IPS-18c (cell line): Measurements from ENCODE around the gene BCKDHB.

Experiments used
- H3K4me3 ChIP-seq: 2 replicates; pipeline ENCODE4 v1.7.0; 2013; ENCODE audit warnings: low read depth, mild to moderate bottlenecking, low read length, moderate library complexity; ENCODE audit not compliant: insufficient read depth
- H3K9me3 ChIP-seq: one replicate; pipeline ENCODE4 v1.6.1; 2013; ENCODE audit warnings: mild to moderate bottlenecking, low read length, moderate library complexity; ENCODE audit not compliant: control insufficient read depth, insufficient read depth

Gene BCKDHB

GRCh38 chr6:80330961-80331360 lies 224.5 kb downstream of the BCKDHB start:
- H3K4me3 ChIP-seq = no peak overlapping the region
- no peaks in the 10 kb centered on the region for H3K9me3 ChIP-seq

- H3K4me3 ChIP-seq = no peak overlapping the region
These were observed 225.1 kb downstream of the BCKDHB start for GRCh38 chr6:80331522-80331921.

DNA sequence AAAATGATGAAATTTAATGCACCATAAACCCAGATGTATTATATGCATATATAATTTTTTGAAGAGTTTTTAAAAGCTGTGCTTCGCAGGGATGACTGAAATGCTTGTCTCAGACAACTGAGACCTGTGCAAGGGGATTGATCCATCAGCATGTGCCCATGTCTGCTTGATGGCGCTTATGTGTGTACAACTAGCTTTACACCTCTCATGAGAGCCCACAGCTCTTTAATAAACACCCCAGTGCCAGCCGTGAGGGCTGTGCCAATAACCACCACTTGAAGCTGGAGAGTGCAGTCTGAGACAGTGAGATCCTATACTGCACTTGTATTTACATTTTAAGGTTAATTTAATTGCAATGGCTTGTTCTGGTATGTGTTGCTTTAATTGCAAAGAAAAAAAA lies 225.5 kb downstream of the BCKDHB start:
- Histone ChIP-seq H3K4me3 (no peak overlapping the region), H3K9me3 (no peaks in the 10 kb centered on the region)

More at GRCh38 chr6:80331522-80331921, 225.1 kb downstream of the BCKDHB start:
- no peaks in the 10 kb centered on the region for H3K9me3 ChIP-seq

- H3K9me3 ChIP-seq = no peaks in the 10 kb centered on the region
- no peak overlapping the region for H3K4me3 ChIP-seq
These were observed 226.9 kb downstream of the BCKDHB start for GRCh38 chr6:80333342-80333741.

GRCh38 chr6:80335121-80335531 lies 228.7 kb downstream of the BCKDHB start:
- H3K4me3 ChIP-seq = no peak overlapping the region
- no peaks in the 10 kb centered on the region for H3K9me3 ChIP-seq

DNA sequence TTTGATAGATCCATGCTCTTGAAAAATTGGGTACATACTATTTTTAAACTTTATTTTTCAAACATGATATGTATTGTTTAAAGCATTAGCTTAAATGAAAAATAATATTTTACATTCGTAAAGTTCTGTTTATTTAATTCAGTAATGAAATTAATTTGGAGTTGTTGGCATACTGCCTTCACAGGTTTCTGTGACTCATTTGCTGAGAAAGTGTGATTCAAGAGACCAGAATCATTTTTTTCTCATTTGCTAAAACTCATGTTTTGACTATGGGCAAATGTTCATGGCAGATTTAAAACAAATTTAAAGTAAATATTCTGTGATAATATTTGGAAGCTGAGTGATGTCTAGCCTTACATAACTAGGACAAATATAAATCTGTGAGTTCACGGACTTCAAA lies 230.4 kb downstream of the BCKDHB start:
- no peak overlapping the region for H3K4me3 ChIP-seq

DNA sequence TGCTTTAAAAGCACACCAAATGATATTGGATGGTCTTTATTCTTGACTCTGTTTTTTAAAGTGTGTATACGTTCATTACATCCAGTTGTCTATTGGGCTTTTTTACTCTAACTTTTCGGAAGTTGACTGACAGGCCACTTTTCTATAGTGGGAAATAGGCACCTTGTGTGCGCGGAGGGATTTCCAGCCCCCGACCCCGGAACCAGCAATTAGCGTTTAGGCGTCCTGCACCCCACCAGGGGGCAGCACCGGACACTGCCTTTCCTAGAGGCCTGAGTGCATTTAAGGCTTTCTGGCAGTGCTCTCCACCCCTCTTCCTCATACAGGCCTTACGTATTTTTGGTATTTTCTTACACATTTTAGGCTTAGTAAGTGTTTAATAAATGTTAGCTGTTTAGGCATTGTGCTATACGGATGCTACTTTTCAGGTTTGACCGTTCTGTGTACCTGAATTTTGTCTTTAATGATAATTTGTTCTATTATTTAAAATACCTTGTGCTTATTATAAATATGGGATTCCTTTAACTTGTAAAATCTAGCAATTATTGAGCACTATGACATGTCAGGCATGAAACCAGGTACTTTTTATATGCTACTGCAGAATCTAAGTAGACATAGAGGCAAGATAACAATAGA lies 231.8 kb downstream of the BCKDHB start:
- no peaks in the 10 kb centered on the region for H3K9me3 ChIP-seq
- no peak overlapping the region for H3K4me3 ChIP-seq

More for the DNA sequence above, 230.4 kb downstream of the BCKDHB start:
- no peaks in the 10 kb centered on the region for H3K9me3 ChIP-seq

DNA sequence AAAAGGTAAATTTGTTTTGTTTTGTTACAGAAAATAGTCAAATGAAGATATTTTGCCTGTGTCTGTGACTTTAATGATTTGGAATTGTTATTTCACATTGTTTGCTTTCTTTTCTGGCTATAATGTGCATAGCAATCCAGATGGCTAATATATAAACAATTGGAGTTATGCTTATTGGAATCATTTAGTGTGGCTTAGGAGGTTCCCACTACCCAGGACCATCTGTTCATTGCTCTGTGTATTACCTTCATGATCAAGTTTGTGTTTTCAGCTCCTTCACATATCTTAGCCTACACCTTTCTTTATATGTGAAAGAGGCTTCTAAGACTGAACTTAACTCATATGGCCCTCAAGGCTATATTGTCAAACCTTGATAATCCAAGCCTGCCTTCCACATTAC lies 232.9 kb downstream of the BCKDHB start:
- no peak overlapping the region for H3K4me3 ChIP-seq
- H3K9me3 ChIP-seq = no peaks in the 10 kb centered on the region

DNA sequence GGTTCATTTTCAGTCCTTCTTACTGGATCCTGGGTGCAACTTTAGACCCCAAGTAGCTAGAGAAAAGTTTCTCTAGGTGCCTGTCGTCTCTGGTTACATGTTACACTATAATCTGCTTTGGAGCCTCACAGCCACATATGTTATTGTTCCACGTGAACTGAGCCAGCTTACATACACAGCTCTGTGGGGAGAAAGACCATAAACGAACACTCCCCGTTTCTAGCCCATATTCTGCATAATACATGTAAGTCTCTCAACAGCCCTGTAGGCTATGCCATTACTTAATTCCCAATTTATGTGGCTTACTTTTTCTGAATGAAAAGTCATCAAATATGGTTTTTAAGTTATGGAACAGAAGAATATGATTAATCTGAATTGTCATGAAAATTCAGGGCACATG lies 233.8 kb downstream of the BCKDHB start:
- no peak overlapping the region for H3K4me3 ChIP-seq
- no peaks in the 10 kb centered on the region for H3K9me3 ChIP-seq

- Histone ChIP-seq H3K9me3 (no peaks in the 10 kb centered on the region), H3K4me3 (no peak overlapping the region)
These were observed 234.2 kb downstream of the BCKDHB start for GRCh38 chr6:80340686-80341085.

- Histone ChIP-seq H3K4me3 (no peak overlapping the region), H3K9me3 (no peaks in the 10 kb centered on the region)
These were observed 234.9 kb downstream of the BCKDHB start for GRCh38 chr6:80341330-80341729.

GRCh38 chr6:80343511-80343910 lies 237.0 kb downstream of the BCKDHB start:
- H3K4me3 ChIP-seq = no peak overlapping the region
- no peaks in the 10 kb centered on the region for H3K9me3 ChIP-seq

DNA sequence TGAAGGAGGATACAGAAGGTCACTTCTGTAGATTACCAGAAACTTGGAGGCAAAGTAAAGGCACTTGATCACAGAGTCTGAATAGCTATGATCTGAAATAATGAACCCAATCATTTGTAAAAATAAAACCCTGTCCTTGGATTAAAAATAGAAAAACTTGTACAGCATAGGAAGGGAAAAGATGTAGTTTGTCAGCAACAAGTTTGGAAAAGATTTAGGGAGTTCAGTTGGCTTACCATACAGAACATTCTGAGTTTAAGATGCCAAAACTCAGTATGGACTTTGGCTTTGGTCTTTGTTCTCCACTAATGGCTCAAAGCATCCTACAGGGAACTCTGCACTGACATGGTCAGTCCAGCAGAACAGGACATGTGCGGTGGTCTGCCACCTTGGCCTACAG lies 240.6 kb downstream of the BCKDHB start:
- H3K9me3 ChIP-seq = no peaks in the 10 kb centered on the region
- H3K4me3 ChIP-seq = no peak overlapping the region

DNA sequence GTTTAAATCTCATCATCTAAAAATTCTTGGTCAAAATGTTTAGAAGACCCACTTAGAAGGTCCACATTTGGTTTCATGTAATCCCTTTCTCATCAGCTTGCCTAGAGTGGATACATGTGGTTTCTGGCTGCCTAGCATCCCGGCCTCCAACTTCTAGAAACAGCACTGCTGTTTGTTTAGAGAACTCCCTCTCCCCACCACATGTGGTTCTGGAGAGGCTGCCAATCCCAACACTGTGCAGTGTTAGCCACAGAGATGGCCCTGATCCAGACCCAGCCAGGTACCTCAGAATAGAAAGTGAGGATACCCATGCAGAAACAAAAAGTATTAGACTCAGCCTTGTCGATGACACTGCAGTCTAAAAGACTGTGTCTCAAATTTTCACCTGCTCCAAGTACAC lies 241.8 kb downstream of the BCKDHB start:
- Histone ChIP-seq H3K9me3 (no peaks in the 10 kb centered on the region), H3K4me3 (no peak overlapping the region)

DNA sequence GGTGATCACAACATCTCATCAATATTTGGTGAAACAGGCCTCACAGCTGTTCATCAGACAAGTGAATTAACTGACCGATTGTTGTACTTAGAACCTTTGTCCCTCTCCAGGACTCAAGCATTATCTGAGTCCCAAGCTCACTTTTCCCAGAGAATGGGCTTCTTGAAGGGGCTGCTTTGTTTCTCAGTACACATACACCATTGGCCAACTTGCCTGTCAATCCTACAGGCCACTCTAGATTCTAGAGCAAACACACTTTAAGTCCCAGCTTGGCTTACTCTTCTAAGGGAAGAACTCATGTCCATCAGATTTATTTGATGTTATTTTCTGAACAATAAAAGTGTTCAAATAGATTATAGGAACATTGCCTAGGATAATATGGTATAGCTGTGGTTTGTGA lies 249.5 kb downstream of the BCKDHB start:
- no peak overlapping the region for H3K4me3 ChIP-seq

DNA sequence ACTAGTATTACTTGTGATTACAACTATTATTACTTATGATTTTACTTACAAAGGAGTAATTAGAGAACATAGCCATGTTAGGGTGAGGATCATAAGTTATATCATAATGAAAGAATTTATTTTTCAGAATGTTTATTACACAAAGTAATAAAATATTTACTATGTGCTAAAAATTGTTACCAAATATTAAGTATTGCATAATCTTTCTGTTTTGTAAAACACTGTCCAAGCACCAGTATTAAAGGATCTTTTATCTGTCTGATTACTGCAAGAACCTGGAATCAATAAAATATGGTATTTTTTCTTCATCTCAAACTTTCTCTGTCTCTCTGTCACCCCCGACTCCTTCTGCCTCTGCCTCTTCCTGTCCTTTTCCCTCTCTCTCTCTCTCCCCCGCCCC lies 250.1 kb downstream of the BCKDHB start:
- Histone ChIP-seq H3K9me3 (no peaks in the 10 kb centered on the region), H3K4me3 (no peak overlapping the region)

More for the DNA sequence above, 249.5 kb downstream of the BCKDHB start:
- no peaks in the 10 kb centered on the region for H3K9me3 ChIP-seq

GRCh38 chr6:80357081-80357480 lies 250.6 kb downstream of the BCKDHB start:
- Histone ChIP-seq H3K9me3 (no peaks in the 10 kb centered on the region), H3K4me3 (no peak overlapping the region)

DNA sequence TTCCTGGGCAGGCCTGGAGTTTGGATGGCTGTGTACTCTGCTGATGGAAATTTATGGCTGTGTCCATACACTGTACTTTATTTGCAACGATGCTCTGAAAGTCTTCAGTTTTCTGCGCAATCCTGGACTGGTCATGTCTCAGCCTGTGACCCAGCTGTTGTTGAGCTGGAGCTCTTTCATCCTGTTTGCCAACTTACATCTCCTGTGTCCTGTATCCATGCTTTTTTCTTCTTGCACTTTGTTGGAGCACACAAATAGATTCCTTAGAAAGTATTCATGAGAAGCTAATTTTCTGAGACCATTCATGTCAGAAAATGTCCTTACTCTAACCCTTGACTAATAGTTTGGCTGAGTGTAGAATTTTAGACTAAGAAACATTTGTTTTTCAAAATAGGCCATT lies 251.2 kb downstream of the BCKDHB start:
- H3K9me3 ChIP-seq = no peaks in the 10 kb centered on the region
- H3K4me3 ChIP-seq = no peak overlapping the region

DNA sequence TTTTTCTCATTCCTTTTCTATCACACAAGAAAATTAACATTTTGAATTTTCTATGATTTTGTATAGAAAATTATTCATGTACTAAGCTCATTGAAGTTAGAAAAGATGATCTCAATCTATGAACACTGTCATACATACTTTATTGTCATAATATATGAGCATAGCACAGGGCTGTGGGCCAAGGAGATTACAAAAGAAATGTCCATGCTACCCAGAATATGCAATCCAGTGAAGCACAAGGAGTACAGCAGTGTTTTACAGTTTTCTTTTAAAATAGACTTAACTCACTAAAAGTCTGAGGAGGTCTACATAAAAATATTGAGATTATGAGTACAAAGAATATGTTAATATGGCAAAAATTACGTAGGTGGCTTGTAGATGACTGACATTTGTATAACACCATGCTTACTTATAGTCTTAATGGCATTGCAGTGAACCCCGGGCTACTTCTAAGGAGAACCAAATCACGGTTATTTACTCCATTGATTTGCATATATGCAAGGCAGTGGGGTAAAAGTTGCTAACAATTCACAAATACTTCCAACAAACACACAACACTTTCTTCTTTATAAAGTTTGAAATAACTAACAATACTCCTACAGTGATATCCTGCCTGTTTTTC lies 257.1 kb downstream of the BCKDHB start:
- H3K9me3 ChIP-seq = no peaks in the 10 kb centered on the region
- no peak overlapping the region for H3K4me3 ChIP-seq
